NCI-H1417 (cell line): ENCODE results near the gene CCDC138.

Experiments used
- DNase-seq, 3 experiments: peaks; one replicate each; lab custom pipeline; 2025; lab: John Stamatoyannopoulos, UW

The CCDC138 gene

GRCh38 chr2:108896741-108897140 is 110.2 kb downstream of the CCDC138 start:
- DNase-seq, result no peak

DNA sequence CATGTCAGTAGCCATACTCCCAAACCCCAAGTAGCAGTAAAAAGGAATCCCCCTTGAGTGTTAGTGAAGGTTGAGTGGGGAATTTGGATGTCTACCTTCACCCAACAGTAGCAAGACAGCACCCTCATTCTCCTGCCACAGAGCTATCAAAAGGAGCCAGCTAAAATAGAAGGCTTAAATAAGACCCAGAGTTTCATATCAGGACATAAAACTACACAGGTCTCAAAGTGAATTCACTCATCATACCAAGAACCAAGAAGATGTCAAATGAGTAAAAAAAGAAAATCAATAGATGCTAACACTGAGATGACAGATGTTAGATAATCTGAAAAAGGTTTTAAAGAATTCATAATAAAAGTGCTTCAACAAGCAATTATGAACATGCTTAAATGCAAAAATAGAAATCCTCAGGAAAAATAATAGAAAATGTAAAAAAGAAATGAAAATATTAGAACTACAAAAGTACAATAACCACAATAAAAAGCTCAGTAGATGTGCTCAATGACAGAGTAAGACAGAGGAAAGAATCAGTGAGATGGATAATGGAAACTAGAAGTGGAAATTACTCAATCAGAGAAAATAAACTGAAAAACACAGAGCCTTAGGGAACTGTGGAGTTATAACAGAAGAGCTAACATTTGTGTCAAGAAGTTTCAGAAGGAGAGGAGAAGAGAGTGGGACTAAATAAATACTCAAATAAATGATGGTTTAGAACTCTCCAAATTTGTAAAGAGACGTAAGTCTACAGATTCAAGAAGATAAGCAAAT is 111.9 kb downstream of the CCDC138 start:
- DNase-seq, result no peak

GRCh38 chr2:108904680-108905079 is 118.1 kb downstream of the CCDC138 start:
- DNase-seq, result no peak

DNA sequence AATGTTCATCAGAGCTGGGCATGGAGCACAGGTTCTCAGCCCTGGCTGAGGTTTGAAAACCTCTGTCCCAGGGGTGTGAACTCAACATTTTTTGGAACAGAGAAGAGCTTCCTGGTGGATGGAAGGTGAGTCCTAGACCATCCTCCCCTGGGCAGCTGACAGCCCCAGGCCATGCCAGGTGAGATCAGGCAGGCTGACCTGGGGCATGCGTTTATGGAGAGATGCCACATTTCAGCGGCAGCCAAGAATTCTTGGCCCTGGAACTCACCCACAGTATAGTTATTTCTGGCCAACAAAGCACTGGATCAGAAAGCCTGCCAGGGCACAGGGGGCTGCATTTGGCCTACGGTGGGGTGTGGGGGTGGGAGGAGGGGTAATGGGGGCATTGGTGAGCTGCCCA is 118.6 kb downstream of the CCDC138 start:
- DNase-seq, result no peak

DNA sequence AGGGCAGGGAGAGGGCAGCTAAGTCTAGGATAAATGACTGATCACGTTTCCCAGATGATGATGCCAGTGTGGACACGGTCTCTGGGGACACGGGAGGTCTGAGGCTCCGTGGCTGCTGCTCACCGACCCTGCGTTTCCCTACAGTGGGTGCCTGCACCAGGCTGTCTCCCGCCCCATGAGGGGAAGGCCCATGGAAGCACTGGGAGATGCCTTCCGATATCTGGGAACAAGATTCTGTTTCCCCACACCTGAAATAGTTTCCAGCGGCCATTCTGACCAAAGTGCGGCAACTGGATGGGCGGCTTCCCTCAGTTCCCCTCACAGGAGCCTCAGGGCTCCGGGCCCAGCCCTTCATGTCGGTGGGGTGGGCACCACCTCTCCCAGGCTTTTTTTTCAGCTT is 119.3 kb downstream of the CCDC138 start:
- DNase-seq, result no peak

DNA sequence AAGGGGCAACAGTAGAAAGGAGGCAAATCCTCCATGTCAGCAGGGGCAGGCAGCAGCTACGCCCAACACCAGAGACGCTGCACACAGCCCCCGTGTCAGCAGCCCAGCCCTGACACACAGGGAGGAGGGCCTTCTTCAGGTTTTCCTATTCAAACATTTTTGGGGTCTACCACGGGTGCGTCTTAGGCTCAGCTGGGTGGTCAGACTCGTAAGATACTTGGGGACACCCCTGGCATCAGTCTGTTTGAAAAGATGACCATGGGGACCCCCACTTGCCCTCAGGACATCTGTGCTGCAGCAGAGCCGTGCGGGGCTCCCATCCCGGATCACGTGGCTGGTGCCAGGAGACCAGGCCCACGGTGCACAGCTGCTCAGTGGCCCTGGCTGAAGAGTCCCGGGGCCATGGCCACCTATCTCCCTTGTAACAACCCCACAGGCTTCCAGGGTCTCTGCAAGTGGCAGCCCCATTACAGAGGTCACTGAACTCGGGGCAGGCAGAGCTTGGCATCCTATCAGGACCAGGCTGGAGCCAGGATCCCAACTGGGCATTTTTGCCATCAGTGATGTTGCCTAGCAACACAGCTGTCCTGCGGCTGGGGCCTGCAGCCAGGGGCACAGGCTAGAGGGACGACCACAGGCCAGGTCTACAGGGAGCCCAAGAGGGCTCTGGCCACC is 120.0 kb downstream of the CCDC138 start:
- DNase-seq, result no peak

DNA sequence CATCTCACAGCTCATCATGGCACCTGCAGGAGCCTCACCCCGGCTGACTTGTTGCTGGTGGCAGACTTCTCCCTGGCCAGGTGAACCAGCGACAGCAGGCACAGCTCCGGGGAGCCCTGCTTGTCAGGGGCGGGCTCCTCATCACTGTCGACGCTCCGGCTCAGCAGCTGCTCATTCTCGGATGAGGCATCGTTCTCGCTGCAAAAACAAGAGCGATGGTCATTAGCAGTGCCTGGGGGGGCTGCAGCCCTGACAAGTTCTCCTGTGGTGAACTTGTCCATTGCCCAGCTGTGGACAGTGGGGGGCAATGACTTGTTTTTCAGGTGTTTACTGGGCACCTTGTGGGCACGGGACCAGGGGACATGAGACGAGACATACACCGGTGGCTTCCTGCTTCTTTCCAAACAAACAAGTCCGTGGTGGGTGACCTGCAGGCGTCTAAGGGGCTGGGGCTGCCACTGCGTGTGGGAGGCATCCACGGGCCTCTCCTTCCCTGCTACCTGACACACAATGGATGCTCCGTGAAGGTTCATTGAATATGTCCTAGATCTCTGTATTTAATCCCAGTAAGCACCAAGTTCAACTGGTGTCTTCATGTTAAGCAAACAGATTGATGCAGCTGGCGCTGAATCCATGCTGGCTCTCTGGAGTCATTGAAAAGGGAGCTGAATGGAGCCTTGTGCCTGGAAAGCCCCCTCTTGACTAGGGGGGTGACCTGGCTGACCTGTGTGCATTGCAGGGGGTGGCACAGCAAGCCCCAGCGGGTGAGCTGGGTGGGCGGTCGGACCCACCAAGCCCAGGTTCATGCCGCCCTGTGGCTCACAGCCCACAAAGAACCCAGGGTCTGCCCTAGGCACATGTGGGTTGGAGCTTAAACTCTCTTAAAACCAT is 121.5 kb downstream of the CCDC138 start:
- peak in 2 of 3 experiments; percentile 59 to 64 for DNase-seq

- DNase-seq, result no peak
Measured at GRCh38 chr2:108908713-108909070, 122.1 kb downstream of the CCDC138 start.

DNA sequence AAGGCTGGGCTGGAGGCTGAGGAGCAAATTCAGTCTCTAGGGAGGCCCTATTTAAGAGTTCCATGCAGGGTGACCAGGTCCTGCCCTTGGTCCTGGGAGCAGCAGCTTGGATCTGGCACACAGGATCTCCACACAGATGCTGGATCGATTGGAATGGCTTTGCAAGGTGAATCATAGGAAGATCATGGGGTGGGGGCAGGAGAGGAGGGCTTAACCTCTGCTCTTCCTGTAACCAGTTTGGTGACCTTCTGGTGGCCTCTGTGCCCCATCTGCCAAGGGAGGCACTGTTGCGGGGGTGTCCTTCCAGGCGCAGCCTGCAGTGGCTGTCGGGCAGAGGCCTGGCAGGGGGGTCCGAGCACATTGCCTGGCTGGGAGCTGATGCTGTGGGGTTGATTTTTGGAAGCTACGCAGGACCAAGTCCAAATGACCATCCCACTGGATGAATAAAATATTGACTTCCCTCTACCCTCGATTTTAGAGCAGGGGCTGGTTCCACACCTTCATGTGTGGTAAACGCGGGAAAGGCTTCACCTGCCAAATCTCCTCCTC is 122.8 kb downstream of the CCDC138 start:
- DNase-seq, result no peak

DNA sequence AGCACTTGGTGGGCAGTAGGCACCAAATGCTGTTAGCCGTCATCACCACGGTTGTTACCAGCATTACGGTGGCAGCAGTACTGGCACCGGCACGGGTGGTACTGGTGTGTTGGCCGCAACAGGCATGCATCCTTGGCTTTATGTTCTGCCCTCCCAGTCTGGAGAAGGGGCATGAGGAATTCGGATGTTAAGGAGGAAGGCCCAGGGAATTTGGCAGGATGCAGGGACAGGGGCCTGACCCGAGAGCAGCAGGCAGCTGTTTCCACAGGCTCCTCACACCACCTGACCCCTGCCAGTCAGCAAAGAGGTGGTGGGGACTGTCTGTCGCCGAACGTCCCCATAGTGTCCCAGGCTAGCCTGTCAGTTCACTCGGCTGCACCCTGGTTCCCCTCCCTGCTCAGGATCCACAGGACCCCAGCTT is 123.5 kb downstream of the CCDC138 start:
- DNase-seq, result no peak

GRCh38 chr2:108910541-108911396 is 124.2 kb downstream of the CCDC138 start:
- DNase-seq, result no peak

DNA sequence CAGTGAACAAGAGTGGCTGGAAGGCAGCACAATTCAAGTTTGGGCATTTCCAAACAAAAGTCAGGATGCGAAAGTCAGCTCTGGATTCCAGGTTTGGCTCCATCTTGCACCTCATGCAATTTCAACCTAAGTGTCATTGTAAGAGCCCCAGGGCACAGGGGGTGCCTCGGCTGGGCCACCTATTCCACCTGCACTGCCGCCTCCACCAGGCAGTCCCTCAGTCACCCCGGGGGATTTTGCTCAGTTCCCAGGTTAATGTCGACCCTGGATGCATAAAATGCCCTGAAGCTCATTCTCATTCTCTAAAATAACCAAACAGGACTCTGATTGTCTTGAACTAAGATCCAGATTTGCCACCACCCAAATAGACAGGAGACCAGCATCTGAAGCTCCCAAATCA is 124.8 kb downstream of the CCDC138 start:
- DNase-seq, result no peak

- no peak for DNase-seq
Measured at GRCh38 chr2:108911807-108912628, 125.4 kb downstream of the CCDC138 start.

DNA sequence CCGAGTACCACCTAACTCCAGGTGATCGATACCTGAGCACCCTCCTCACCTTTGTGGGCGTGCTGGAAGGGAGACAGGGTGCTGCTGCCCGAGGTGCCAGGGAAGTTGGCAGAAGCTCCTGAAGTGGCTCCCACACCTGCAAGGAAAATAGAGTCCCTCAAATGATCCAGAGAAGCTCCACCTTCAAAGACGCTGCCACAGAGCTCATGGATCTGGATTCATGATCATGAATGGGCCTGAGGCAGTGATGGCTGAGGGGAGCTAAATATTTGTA is 126.0 kb downstream of the CCDC138 start:
- no peak for DNase-seq

DNA sequence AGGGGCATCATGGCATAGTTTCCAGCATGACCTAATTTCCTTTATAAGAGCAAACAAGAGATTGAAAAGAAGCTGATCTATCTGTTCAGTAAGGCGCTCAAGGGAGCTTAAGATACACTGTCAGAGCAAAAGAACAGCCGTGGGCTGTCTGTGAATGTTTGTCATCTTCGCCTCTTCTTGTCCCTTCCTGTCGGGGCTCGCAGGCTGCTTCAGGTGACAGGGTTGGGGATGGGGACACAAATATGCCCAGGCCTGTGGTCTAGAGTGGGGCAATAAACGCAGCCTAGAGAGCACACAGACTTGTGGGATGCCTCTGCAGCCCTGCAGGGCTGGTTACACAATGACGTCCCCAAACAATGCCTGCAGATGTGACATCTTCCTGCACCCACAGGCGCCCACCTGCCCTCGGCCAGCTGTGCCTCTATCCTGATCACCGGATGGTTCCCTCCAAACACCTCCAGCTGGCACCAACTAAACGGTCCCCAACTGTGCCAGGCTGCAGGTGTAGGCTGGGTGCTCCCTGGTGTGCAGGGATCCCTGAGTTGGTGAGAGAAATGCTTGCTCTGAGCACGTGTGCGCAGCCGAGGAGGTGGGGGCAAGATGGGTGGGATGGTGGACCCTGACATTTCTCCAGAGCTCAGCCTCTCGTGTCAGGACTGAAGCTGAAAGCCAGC is 129.7 kb downstream of the CCDC138 start:
- DNase-seq, result peak in 2 of 3 experiments; percentile 50 to 70

DNA sequence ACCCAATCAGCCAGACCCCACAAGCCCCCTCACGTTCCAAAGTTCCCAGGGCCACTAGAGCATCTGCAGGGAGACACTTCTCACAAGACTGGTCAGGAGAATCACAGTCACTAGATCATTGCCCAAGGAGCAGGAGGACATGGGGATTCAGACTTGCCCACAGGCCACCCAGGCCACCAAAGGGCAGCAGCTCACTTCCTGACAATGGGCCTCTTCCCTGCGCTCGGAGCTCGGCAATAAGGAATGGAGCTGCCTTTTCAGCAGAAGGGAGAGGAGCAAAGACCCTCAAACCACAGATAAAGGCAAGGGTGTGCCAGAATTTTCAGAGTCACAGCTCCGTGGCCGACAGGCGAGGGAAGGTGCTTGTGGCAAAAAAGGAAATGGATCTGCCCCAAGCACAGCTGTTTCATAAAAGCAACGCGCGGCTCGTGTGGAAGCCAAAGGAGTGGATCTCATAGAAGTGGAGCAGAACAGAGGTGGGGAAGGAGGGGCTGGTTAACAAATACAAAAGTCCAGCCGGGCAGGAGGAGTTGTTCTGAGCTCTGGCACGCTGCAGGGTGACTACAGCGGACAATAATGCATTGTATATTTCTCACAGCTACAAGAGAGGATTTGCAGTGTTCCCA is 130.3 kb downstream of the CCDC138 start:
- no peak for DNase-seq

GRCh38 chr2:108917526-108917925 is 131.0 kb downstream of the CCDC138 start:
- DNase-seq, result no peak

- DNase-seq, result no peak
Measured at GRCh38 chr2:108918156-108918874, 131.7 kb downstream of the CCDC138 start.

- no peak for DNase-seq
Measured at GRCh38 chr2:108918941-108919341, 132.4 kb downstream of the CCDC138 start.
